ENCODE measurements around the gene LCOR.

- TF ChIP-seq HOXD1 (CRISPR knock-in tag; IDR thresholded peaks at IDR 0.05) (no peak), PRDM10 (CRISPR knock-in tag; IDR thresholded peaks at IDR 0.05; ENCODE audit: low read depth) (no peak), AKNA (CRISPR knock-in tag; IDR thresholded peaks at IDR 0.05; ENCODE audit: borderline replicate concordance) (no peak), CTCF (CRISPR knock-in tag; IDR thresholded peaks at IDR 0.05) (no peak), SOX6 (IDR thresholded peaks at IDR 0.05) (no peak), SOX6 (CRISPR knock-in tag; IDR thresholded peaks at IDR 0.05) (no peak), EP300 (IDR thresholded peaks at IDR 0.05; ENCODE audit: low read depth in 2 of 2, low read length in 2 of 2) (no peak), EP300 (CRISPR knock-in tag; IDR thresholded peaks at IDR 0.05; ENCODE audit: borderline replicate concordance) (no peak), TFAP4 (IDR thresholded peaks at IDR 0.05; ENCODE audit: borderline replicate concordance, low read depth) (no peak), ZNF780A (CRISPR knock-in tag; IDR thresholded peaks at IDR 0.05) (no peak), USF2 (IDR thresholded peaks at IDR 0.05; ENCODE audit: low read depth, low read length) (no peak), USF2 (CRISPR knock-in tag; IDR thresholded peaks at IDR 0.05; ENCODE audit: borderline replicate concordance) (no peak), ZNF792 (CRISPR knock-in tag; IDR thresholded peaks at IDR 0.05) (no peak), ZBTB46 (CRISPR knock-in tag; IDR thresholded peaks at IDR 0.05; ENCODE audit: borderline replicate concordance) (no peak)
These were observed 64.9 kb downstream of the LCOR start for GRCh38 chr10:96896884-96897589.
